Liver (tissue), 3 donors: Measurements from ENCODE around the gene HBP1.
"Not testable (repeated sequence)": the region's sequence is repeated elsewhere in the genome, so short reads cannot be mapped to it uniquely, and the experiment has no call there.

ENCODE experiments used
- FOXA2 ChIP-seq: IDR thresholded peaks from 2 replicates; pipeline ENCODE4 v1.6.1; 2016; ENCODE audit warnings: antibody characterized with exemption
- JUND ChIP-seq, 2 donors: IDR thresholded peaks; 2 replicates each; pipeline ENCODE4 v1.6.1; 2016; ENCODE audit warnings: antibody characterized with exemption in 2 of 2
- RAD21 ChIP-seq, 2 donors: IDR thresholded peaks; 2 replicates each; pipeline ENCODE4 v1.6.1; 2016; ENCODE audit warnings: antibody characterized with exemption in 2 of 2, mild to moderate bottlenecking in 2 of 2
- SP1 ChIP-seq: IDR thresholded peaks from 2 replicates; pipeline ENCODE4 v1.6.1; 2018; ENCODE audit warnings: antibody characterized with exemption, mild to moderate bottlenecking
- TF ChIP-seq, protein P1 (sequence below): fragments of 150-350 bp; IDR thresholded peaks from 2 replicates; pipeline ENCODE4 v1.5.1; 2017; ENCODE audit warnings: improper control_type of control experiment, low read depth, low read length; ENCODE audit not compliant: missing input control
- TF ChIP-seq, protein P2 (sequence below): IDR thresholded peaks from 2 replicates; pipeline ENCODE4 v1.6.1; 2016; ENCODE audit warnings: antibody characterized with exemption, mild to moderate bottlenecking
- donor health status: healthy.
- donor health status: healthy.

DNA sequence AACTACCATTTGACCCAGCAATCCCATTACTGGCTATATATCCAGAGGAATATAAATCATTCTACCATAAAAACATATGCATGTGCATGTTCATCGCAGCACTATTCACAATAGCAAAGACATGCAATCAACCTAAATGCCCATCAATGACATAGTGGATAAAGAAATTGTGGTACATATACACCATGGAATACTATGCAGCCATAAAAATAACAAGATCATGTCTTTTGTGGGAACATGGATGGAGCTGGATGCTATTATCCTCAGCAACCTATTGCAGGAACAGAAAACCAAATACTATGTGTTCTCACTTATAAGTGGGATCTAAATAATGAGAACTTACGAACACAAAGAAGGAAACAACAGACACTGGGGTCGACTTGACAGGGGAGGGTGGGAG is 78.0 kb downstream of the HBP1 start:
- TF ChIP-seq, protein P1, sequence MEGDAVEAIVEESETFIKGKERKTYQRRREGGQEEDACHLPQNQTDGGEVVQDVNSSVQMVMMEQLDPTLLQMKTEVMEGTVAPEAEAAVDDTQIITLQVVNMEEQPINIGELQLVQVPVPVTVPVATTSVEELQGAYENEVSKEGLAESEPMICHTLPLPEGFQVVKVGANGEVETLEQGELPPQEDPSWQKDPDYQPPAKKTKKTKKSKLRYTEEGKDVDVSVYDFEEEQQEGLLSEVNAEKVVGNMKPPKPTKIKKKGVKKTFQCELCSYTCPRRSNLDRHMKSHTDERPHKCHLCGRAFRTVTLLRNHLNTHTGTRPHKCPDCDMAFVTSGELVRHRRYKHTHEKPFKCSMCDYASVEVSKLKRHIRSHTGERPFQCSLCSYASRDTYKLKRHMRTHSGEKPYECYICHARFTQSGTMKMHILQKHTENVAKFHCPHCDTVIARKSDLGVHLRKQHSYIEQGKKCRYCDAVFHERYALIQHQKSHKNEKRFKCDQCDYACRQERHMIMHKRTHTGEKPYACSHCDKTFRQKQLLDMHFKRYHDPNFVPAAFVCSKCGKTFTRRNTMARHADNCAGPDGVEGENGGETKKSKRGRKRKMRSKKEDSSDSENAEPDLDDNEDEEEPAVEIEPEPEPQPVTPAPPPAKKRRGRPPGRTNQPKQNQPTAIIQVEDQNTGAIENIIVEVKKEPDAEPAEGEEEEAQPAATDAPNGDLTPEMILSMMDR = not testable (repeated sequence)
- TF ChIP-seq RAD21 (IDR thresholded peaks at IDR 0.05); SP1; FOXA2; JUND (IDR thresholded peaks at IDR 0.05): not testable (repeated sequence)
- TF ChIP-seq, protein P2, sequence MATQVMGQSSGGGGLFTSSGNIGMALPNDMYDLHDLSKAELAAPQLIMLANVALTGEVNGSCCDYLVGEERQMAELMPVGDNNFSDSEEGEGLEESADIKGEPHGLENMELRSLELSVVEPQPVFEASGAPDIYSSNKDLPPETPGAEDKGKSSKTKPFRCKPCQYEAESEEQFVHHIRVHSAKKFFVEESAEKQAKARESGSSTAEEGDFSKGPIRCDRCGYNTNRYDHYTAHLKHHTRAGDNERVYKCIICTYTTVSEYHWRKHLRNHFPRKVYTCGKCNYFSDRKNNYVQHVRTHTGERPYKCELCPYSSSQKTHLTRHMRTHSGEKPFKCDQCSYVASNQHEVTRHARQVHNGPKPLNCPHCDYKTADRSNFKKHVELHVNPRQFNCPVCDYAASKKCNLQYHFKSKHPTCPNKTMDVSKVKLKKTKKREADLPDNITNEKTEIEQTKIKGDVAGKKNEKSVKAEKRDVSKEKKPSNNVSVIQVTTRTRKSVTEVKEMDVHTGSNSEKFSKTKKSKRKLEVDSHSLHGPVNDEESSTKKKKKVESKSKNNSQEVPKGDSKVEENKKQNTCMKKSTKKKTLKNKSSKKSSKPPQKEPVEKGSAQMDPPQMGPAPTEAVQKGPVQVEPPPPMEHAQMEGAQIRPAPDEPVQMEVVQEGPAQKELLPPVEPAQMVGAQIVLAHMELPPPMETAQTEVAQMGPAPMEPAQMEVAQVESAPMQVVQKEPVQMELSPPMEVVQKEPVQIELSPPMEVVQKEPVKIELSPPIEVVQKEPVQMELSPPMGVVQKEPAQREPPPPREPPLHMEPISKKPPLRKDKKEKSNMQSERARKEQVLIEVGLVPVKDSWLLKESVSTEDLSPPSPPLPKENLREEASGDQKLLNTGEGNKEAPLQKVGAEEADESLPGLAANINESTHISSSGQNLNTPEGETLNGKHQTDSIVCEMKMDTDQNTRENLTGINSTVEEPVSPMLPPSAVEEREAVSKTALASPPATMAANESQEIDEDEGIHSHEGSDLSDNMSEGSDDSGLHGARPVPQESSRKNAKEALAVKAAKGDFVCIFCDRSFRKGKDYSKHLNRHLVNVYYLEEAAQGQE = not testable (repeated sequence)
